WERI-Rb-1 (cell line): ENCODE measurements around the gene RBM43.

Experiments
- DNase-seq: peaks from one replicate; pipeline ENCODE4 v3.0.0-alpha.2; 2020
- H3K27ac ChIP-seq: fragments of 250-450 bp; sonication (Bioruptor Pico); 2 replicates; pipeline ENCODE4 v1.5.1; 2020; ENCODE audit warnings: mild to moderate bottlenecking, moderate library complexity
- H3K27me3 ChIP-seq: fragments of 250-450 bp; sonication (Bioruptor Pico); 2 replicates; pipeline ENCODE4 v1.5.1; 2021; ENCODE audit warnings: mild to moderate bottlenecking, low read depth, moderate library complexity; ENCODE audit not compliant: insufficient read depth, severe bottlenecking
- H3K36me3 ChIP-seq: fragments of 250-450 bp; sonication (Bioruptor Pico); 2 replicates; pipeline ENCODE4 v1.5.1; 2020; ENCODE audit warnings: mild to moderate bottlenecking, moderate library complexity
- H3K4me3 ChIP-seq: 2 replicates; pipeline ENCODE4 v1.5.1; 2011; ENCODE audit warnings: low read depth, mild to moderate bottlenecking, control low read depth, low read length
- H3K9me3 ChIP-seq: fragments of 250-450 bp; sonication (Bioruptor Pico); 2 replicates; pipeline ENCODE4 v1.5.1; 2021; ENCODE audit warnings: mild to moderate bottlenecking, moderate library complexity; ENCODE audit not compliant: severe bottlenecking
- CTCF ChIP-seq: IDR thresholded peaks from 2 replicates; pipeline ENCODE4 v1.5.1; 2011; ENCODE audit warnings: low read depth, mild to moderate bottlenecking, control low read depth, inconsistent platforms, low read length

Gene RBM43

GRCh38 chr2:151289972-151290866 lies 28.6 kb upstream of the RBM43 start:
- H3K36me3 ChIP-seq, result no peaks in the 10 kb centered on the region
- no peak overlapping the region for H3K4me3 ChIP-seq
- no peak for TF ChIP-seq CTCF
- H3K27ac ChIP-seq, result no peak overlapping the region
- DNase-seq, result no peak
- H3K9me3 ChIP-seq, result no peaks in the 10 kb centered on the region
- H3K27me3 ChIP-seq, result no peaks in the 10 kb centered on the region

- no peaks in the 10 kb centered on the region for H3K27me3 ChIP-seq
- TF ChIP-seq CTCF, result no peak
- H3K9me3 ChIP-seq, result no peaks in the 10 kb centered on the region
- no peak overlapping the region for H3K27ac ChIP-seq
- no peak overlapping the region for H3K4me3 ChIP-seq
- no peaks in the 10 kb centered on the region for H3K36me3 ChIP-seq
- DNase-seq, result no peak
Observed at GRCh38 chr2:151287513-151288250, 26.0 kb upstream of the RBM43 start.

GRCh38 chr2:151282401-151282800 lies 20.7 kb upstream of the RBM43 start:
- Histone ChIP-seq H3K27ac (no peak overlapping the region), H3K9me3 (no peaks in the 10 kb centered on the region), H3K27me3 (no peaks in the 10 kb centered on the region), H3K4me3 (no peak overlapping the region), H3K36me3 (no peaks in the 10 kb centered on the region)
- no peak for DNase-seq
- no peak for TF ChIP-seq CTCF

GRCh38 chr2:151280271-151280670 lies 18.6 kb upstream of the RBM43 start:
- Histone ChIP-seq H3K9me3 (no peaks in the 10 kb centered on the region), H3K27me3 (no peaks in the 10 kb centered on the region), H3K4me3 (no peak overlapping the region), H3K27ac (no peak overlapping the region), H3K36me3 (no peaks in the 10 kb centered on the region)
- no peak for DNase-seq
- TF ChIP-seq CTCF, result no peak

GRCh38 chr2:151278487-151278886 lies 16.8 kb upstream of the RBM43 start:
- Histone ChIP-seq H3K27ac (no peak overlapping the region), H3K9me3 (no peaks in the 10 kb centered on the region), H3K4me3 (no peak overlapping the region), H3K27me3 (no peaks in the 10 kb centered on the region), H3K36me3 (no peaks in the 10 kb centered on the region)
- no peak for DNase-seq
- TF ChIP-seq CTCF, result no peak
